Psoas muscle (tissue), 8 donors: ENCODE results near the gene FAM149B1. TPM values are rescaled to one million over a fixed set of nuclear protein-coding genes. Genes with fewer than 3 reads are reported as not detected.

Experiments used
- ATAC-seq, 4 donors: fragments of 200-7000 bp; cut with Tn5 transposase; one replicate each; pipeline ENCODE4 v1.9.1; 2020; ENCODE audit warnings: moderate library complexity in 3 of 4, mild to moderate bottlenecking in 2 of 4
- DNase-seq, 2 donors: peaks; one replicate each; pipeline ENCODE4 v3.0.0-alpha.2; 2020
- H3K27ac ChIP-seq: fragments of 200-600 bp; one replicate; pipeline ENCODE4 v1.8.0; 2022
- H3K27me3 ChIP-seq, 3 donors: fragments of 200-600 bp in 1 of 3; one replicate each; pipeline versions ENCODE4 v1.6.1 to v1.8.0; 2013 to 2022; ENCODE audit warnings: low read length in 2 of 3, mild to moderate bottlenecking in 2 of 3, moderate library complexity in 1 of 3; ENCODE audit not compliant: insufficient read depth in 3 of 3
- H3K36me3 ChIP-seq, 2 donors: fragments of 200-600 bp in 1 of 2; one replicate each; pipeline versions ENCODE4 v1.6.1 to v1.8.0; 2013 to 2022; ENCODE audit warnings: low read depth in 1 of 2, mild to moderate bottlenecking in 1 of 2, moderate library complexity in 1 of 2; ENCODE audit not compliant: insufficient read depth in 1 of 2
- H3K4me1 ChIP-seq: fragments of 200-600 bp; one replicate; pipeline ENCODE4 v1.8.0; 2022
- H3K4me3 ChIP-seq: fragments of 200-600 bp; one replicate; pipeline ENCODE4 v1.8.0; 2022; ENCODE audit warnings: mild to moderate bottlenecking
- H3K9me3 ChIP-seq: fragments of 200-600 bp; one replicate; pipeline ENCODE4 v1.8.0; 2022
- CTCF ChIP-seq: fragments of 200-600 bp; IDR thresholded peaks from one replicate; pipeline ENCODE4 v1.8.0; 2022; ENCODE audit warnings: antibody characterized with exemption
- WGBS, 3 donors: extraction: QIAGEN DNeasy Blood & Tissue Kit; methylation state at CpG; one replicate each; pipeline versions ENCODE4 v1.1.6 to v1.1.7; 2013; 5-methylcytosine and 5-hydroxymethylcytosine counted together
- intact Hi-C, 2 donors: fragments of 100-400 bp; cut with DNase I; formaldehyde crosslinking; loops; one replicate each; pipeline versions ENCODE4 v1.11.0 to v1.14.2; 2022
- long read RNA-seq, 2 donors: library from polyadenylated mRNA; unstranded; transcript quantifications; one replicate each; pipeline ENCODE4 v2.0.0, GENCODE V29; 2021
- polyA plus RNA-seq, 3 donors: library from polyadenylated mRNA; stranded (reverse); fragments of 200-250 nt; gene quantifications; one replicate each; pipeline ENCODE4 v1.2.3, GENCODE V29; 2013
- total RNA-seq, 4 donors: library from RNA; stranded (reverse); fragmentation: NEBNext Ultra II Directional in 2 of 4; extraction: Animal tissue kit (Norgen Biotek cat#: 25700) in 2 of 4; gene quantifications; one replicate each; pipeline versions ENCODE4 v1.2.1 to v1.2.4, GENCODE V29; 2021 to 2023
- donor health status: healthy with polysubstance abuse.
- donor health status: DM: no; HTN: no; CAD: no; lungs with moderate emphysema.
- donor health status: Bipolar disorder and iron deficiency.
- donor health status: healthy.
- donor health status: DM: yes; HTN: yes; CAD: no.
- donor health status: DM: no; HTN: no; CAD: no.
- donor health status: DM: no; HTN: no; CAD: no.
- donor health status: DM: yes; HTN: yes; CAD: no.

Gene FAM149B1
- total RNA-seq: 10 to 100 TPM in 3 of 4 donors, 1 to 10 TPM in 1; 8.9 to 18.1 (median 11.8) TPM
- polyA plus RNA-seq: 10 to 100 TPM in 2 of 3 donors, 1 to 10 TPM in 1; 8.2 to 10.8 (median 10.2) TPM
- long read RNA-seq, donor 1, partial matches to known transcripts: 1 of 3 reads
- long read RNA-seq, donor 1, other reads (novel, unspliced or antisense): 2 of 3 reads
- long read RNA-seq, donor 2, partial matches to known transcripts: 1 of 7 reads
- long read RNA-seq, donor 2, other reads (novel, unspliced or antisense): 6 of 7 reads

GRCh38 chr10:73167783-73168464, at the start of gene FAM149B1, which contains the start of gene ECD:
FAM149B1 (plus strand) TSS chr10:73168119; CDS start chr10:73168340, 221 bp downstream.
ECD (minus strand) TSS chr10:73168008; CDS start chr10:73163937, 4,071 bp downstream.
- WGBS, 3 donors: 1% methylated on average over 34 to 49 of the region's 49 CpGs
- peaks cover 33% of the 10 kb centered on the region for H3K4me1 ChIP-seq
- peak within 1 kb of the TSS; percentile 99 for H3K27ac ChIP-seq
- intact Hi-C loops: loop anchor here in 1 of 2 donors (10.0 kb wide), 1 partner anchor 803 kb away; no protein-coding TSS in a partner anchor
- H3K4me3 ChIP-seq: peak within 1 kb of the TSS; percentile 98
- peak; percentile 14 for TF ChIP-seq CTCF
- ATAC-seq (peak; percentile 98 to 99 (median 98)), DNase-seq (peak; percentile 95 to 97)
- H3K27me3 ChIP-seq: no peaks in the 10 kb centered on the region
- H3K36me3 ChIP-seq: peaks cover 6 to 17% of the 10 kb centered on the region in 2 donors
- H3K9me3 ChIP-seq: no peaks in the 10 kb centered on the region

GRCh38 chr10:73119457-73119856, 48.5 kb upstream of the FAM149B1 start:
- Histone ChIP-seq H3K4me3 (no peak overlapping the region), H3K36me3 (peaks cover 0 to 49% of the 10 kb centered on the region in 2 donors), H3K4me1 (peaks cover 17% of the 10 kb centered on the region), H3K27me3 (no peaks in the 10 kb centered on the region), H3K9me3 (no peaks in the 10 kb centered on the region), H3K27ac (peak overlapping the region; percentile 75)
- no peak for TF ChIP-seq CTCF
- ATAC-seq (no peak), DNase-seq (no peak)
- WGBS, 3 donors: 94 to 96% (median 94%) methylated on average over 1 of the region's 1 CpG
- intact Hi-C loops: no loop called here

- H3K9me3 ChIP-seq: no peaks in the 10 kb centered on the region
- peaks cover 17% of the 10 kb centered on the region for H3K4me1 ChIP-seq
- DNase-seq: no peak
- no peak overlapping the region for H3K4me3 ChIP-seq
- TF ChIP-seq CTCF: no peak
- H3K27me3 ChIP-seq: no peaks in the 10 kb centered on the region
- H3K36me3 ChIP-seq: peaks cover 0 to 54% of the 10 kb centered on the region in 2 donors
- 93 to 95% (median 93%) methylated on average over 4 of the region's 4 CpGs for WGBS, 3 donors
- no peak for ATAC-seq
- peak overlapping the region; percentile 31 for H3K27ac ChIP-seq
- intact Hi-C loops: loop anchor here in 1 of 2 donors (5.0 kb wide), 1 partner anchor 33 kb away; no protein-coding TSS in a partner anchor
Observed at GRCh38 chr10:73119952-73120351, 48.0 kb upstream of the FAM149B1 start.

- no peak overlapping the region for H3K27ac ChIP-seq
- DNase-seq (no peak), ATAC-seq (no peak)
- H3K27me3 ChIP-seq: no peaks in the 10 kb centered on the region
- no peak overlapping the region for H3K4me3 ChIP-seq
- H3K4me1 ChIP-seq: no peaks in the 10 kb centered on the region
- intact Hi-C loops: loop anchor here in 1 of 2 donors (5.0 kb wide), 1 partner anchor 34 kb away; no protein-coding TSS in a partner anchor
- WGBS, 3 donors: 98 to 100% (median 98%) methylated on average over 2 of the region's 2 CpGs
- peaks cover 0 to 95% of the 10 kb centered on the region in 2 donors for H3K36me3 ChIP-seq
- H3K9me3 ChIP-seq: no peaks in the 10 kb centered on the region
- TF ChIP-seq CTCF: no peak
Observed at GRCh38 chr10:73126343-73126742, 41.6 kb upstream of the FAM149B1 start.
